K562 (cell line): ENCODE results near the gene PLAC9. TPM values are rescaled to one million over a fixed set of nuclear protein-coding genes. Genes with fewer than 3 reads are reported as not detected.

Experiments used
- ATAC-seq: fragments of 200-7000 bp; cut with Tn5 transposase; 3 replicates; pipeline ENCODE4 v1.9.1; 2020; ENCODE audit warnings: moderate library complexity
- BruUV-seq: library from RNA; stranded (reverse); fragments of 400-500 nt; replicated peaks from 2 replicates; lab custom pipeline; 2021; lab: Mats Ljungman, UMichigan
- CTCF ChIA-PET: fragments of 300-600 bp; formaldehyde crosslinking; extraction: SDS; loops from one replicate; lab custom pipeline; 2021; ENCODE audit warnings: low intra/inter-chr PET ratio; lab: Yijun Ruan, JAX
- POLR2A ChIA-PET: fragments of 300-600, 350-650 bp; sonication (Branson Sonifier 250); formaldehyde crosslinking; extraction: SDS; loops from one replicate; lab custom pipeline; 2021; ENCODE audit warnings: antibody characterized with exemption, inconsistent platforms; lab: Yijun Ruan, JAX
- DNase-seq, 4 experiments: peaks; one replicate each; pipeline versions ENCODE4 v3.0.0 to v3.0.0-alpha.2; 2011 to 2018; ENCODE audit warnings: low spot score in 3 of 4, mixed read lengths in 3 of 4; ENCODE audit errors: extremely low read depth in 1 of 4
- FAIRE-seq: peaks from 2 replicates; lab custom pipeline; 2011; peaks lifted over from hg19 to GRCh38; lab: Jason Lieb, UNC
- H2AFZ ChIP-seq: 2 replicates; pipeline ENCODE4 v1.6.0; 2011; ENCODE audit warnings: low read depth, low read length, control low read depth, inconsistent platforms
- H3K27ac ChIP-seq: fragments of 200-600 bp; 3 replicates; pipeline ENCODE4 v1.8.0; 2011; ENCODE audit warnings: low read depth, mild to moderate bottlenecking, control low read depth, inconsistent platforms, low read length, moderate library complexity, mixed read lengths; ENCODE audit errors: extremely low read depth
- H3K27me3 ChIP-seq, 2 experiments: fragments of 300-600 bp in 1 of 2; 2 replicates in 1 of 2; 3 replicates in 1 of 2; pipeline versions ENCODE4 v1.6.0 to v1.8.0; 2011; ENCODE audit warnings: inconsistent platforms in 2 of 2, low read length in 2 of 2, mild to moderate bottlenecking in 1 of 2, mixed read lengths in 1 of 2, moderate library complexity in 1 of 2; ENCODE audit not compliant: control insufficient read depth in 2 of 2, insufficient read depth in 2 of 2
- H3K36me3 ChIP-seq: fragments of 300-600 bp; 3 replicates; pipeline ENCODE4 v1.8.0; 2011; ENCODE audit warnings: mild to moderate bottlenecking, low read length, inconsistent platforms; ENCODE audit not compliant: control insufficient read depth, insufficient read depth
- H3K4me1 ChIP-seq, 2 experiments: fragments of 200-600 bp in 1 of 2; replicated peaks in 1 of 2; 2 replicates in 1 of 2; 3 replicates in 1 of 2; pipeline versions ENCODE4 v1.5.1 to v1.8.0; 2011; ENCODE audit warnings: inconsistent platforms in 2 of 2, low read length in 2 of 2, mild to moderate bottlenecking in 1 of 2, mixed read lengths in 1 of 2, moderate library complexity in 1 of 2; ENCODE audit not compliant: control insufficient read depth in 2 of 2, insufficient read depth in 2 of 2
- H3K4me2 ChIP-seq: 2 replicates; pipeline ENCODE4 v1.6.1; 2011; ENCODE audit warnings: low read length, control low read depth, inconsistent platforms, mixed read lengths; ENCODE audit not compliant: insufficient read depth
- H3K4me3 ChIP-seq: fragments of 200-600 bp; sonication (generic), shearing (Covaris generic); 2 replicates; pipeline ENCODE4 v1.5.1; 2016; ENCODE audit warnings: control low read depth, inconsistent platforms
- H3K79me2 ChIP-seq: fragments of 200-600 bp; 3 replicates; pipeline ENCODE4 v1.8.0; 2011; ENCODE audit warnings: low read length, inconsistent platforms; ENCODE audit not compliant: control insufficient read depth, insufficient read depth
- H3K9ac ChIP-seq, 2 experiments: 2 replicates each; pipeline versions ENCODE4 v1.6.0 to v1.6.1; 2011; ENCODE audit warnings: low read depth in 2 of 2, low read length in 2 of 2, control low read depth in 1 of 2, inconsistent platforms in 1 of 2, mild to moderate bottlenecking in 1 of 2, mixed read lengths in 1 of 2; ENCODE audit not compliant: insufficient read depth in 1 of 2
- H3K9me1 ChIP-seq: one replicate; pipeline ENCODE4 v1.6.0; 2011; ENCODE audit warnings: inconsistent platforms, mild to moderate bottlenecking, low read length, moderate library complexity; ENCODE audit not compliant: control insufficient read depth, insufficient read depth
- H3K9me3 ChIP-seq: replicated peaks from 2 replicates; pipeline ENCODE4 v1.5.1; 2011; ENCODE audit warnings: low read depth, low read length, inconsistent platforms; ENCODE audit not compliant: control insufficient read depth, insufficient read depth
- H4K20me1 ChIP-seq: replicated peaks from 2 replicates; pipeline ENCODE4 v1.6.1; 2011; ENCODE audit warnings: low read length, inconsistent platforms, mixed read lengths; ENCODE audit not compliant: control insufficient read depth, insufficient read depth
- AFF4 ChIP-seq: sonication (generic); formaldehyde crosslinking; IDR thresholded peaks from 2 replicates; pipeline ENCODE4 v1.8.0; 2023; ENCODE audit warnings: mild to moderate bottlenecking, missing genetic modification reagents
- FOXK2 ChIP-seq, 2 experiments: fragments of 450-650 bp; IDR thresholded peaks in 1 of 2; conservative IDR thresholded peaks in 1 of 2; 2 replicates each; pipeline ENCODE4 v1.6.1; 2016; ENCODE audit warnings: low read depth in 2 of 2, mild to moderate bottlenecking in 1 of 2
- KDM1A ChIP-seq, 2 experiments: fragments of 450-650 bp; IDR thresholded peaks; 2 replicates each; pipeline ENCODE4 v1.6.1; 2016; ENCODE audit warnings: mild to moderate bottlenecking in 2 of 2
- NR0B1 ChIP-seq: fragments of 450-650 bp; IDR thresholded peaks from one replicate; pipeline ENCODE4 v1.6.1; 2018; ENCODE audit warnings: mild to moderate bottlenecking, moderate library complexity; ENCODE audit not compliant: partially characterized antibody
- PHF21A ChIP-seq: fragments of 450-650 bp; IDR thresholded peaks from 2 replicates; pipeline ENCODE4 v1.6.1; 2017; ENCODE audit warnings: low read depth, borderline replicate concordance
- PKNOX1 ChIP-seq: fragments of 450-650 bp; IDR thresholded peaks from 2 replicates; pipeline ENCODE4 v1.6.1; 2016
- TCF7L2 ChIP-seq: fragments of 150-350 bp; IDR thresholded peaks from 2 replicates; pipeline ENCODE4 v1.6.1; 2016; ENCODE audit warnings: low read depth, mild to moderate bottlenecking, low read length, moderate library complexity
- TFE3 ChIP-seq: fragments of 450-650 bp; formaldehyde crosslinking; IDR thresholded peaks from 2 replicates; pipeline ENCODE4 v1.4.0; 2020; ENCODE audit warnings: mild to moderate bottlenecking, mixed read lengths
- ZBTB17 ChIP-seq: fragments of 450-650 bp; formaldehyde crosslinking; IDR thresholded peaks from 2 replicates; pipeline ENCODE4 v1.4.0; 2020; ENCODE audit warnings: mild to moderate bottlenecking
- ZNF79 ChIP-seq: fragments of 250-450 bp; sonication (Bioruptor Pico); IDR thresholded peaks from 2 replicates; pipeline ENCODE4 v1.4.0; 2020; ENCODE audit warnings: low read depth, mild to moderate bottlenecking, moderate library complexity
- ZNF830 ChIP-seq: fragments of 250-450 bp; sonication (Bioruptor Pico); IDR thresholded peaks from 2 replicates; pipeline ENCODE4 v1.5.0; 2021; ENCODE audit warnings: mild to moderate bottlenecking
- WGBS: fragments of 100-300 bp; shearing (Covaris generic); methylation state at CpG from one replicate; pipeline ENCODE4 v1.1.6; 2016; ENCODE audit warnings: low coverage, mixed read lengths; ENCODE audit not compliant: insufficient coverage; ENCODE audit errors: missing lambda C conversion rate; 5-methylcytosine and 5-hydroxymethylcytosine counted together
- in situ Hi-C: fragments of 300-500 bp; cut with MboI; formaldehyde crosslinking; loops from 4 replicates; pipeline ENCODE4 v1.15.0; 2018; ENCODE audit warnings: inconsistent platforms, mixed read lengths
- intact Hi-C: fragments of 100-400 bp; cut with micrococcal nuclease; formaldehyde crosslinking; loops from 2 replicates; pipeline ENCODE4 v1.14.2; 2022
- polyA plus RNA-seq, 8 experiments: library from polyadenylated mRNA; depleted of rRNA in 4 of 8; stranded (reverse) in 5 of 8; unstranded in 3 of 8; fragments of >200 nt; fragmentation: Nextera tagmentation in 2 of 8; fragmentation: Illumina TruSeq in 1 of 8; extraction: Ambion mirVana in 2 of 8; extraction: Trizol in 1 of 8; gene quantifications; 2 replicates each; pipeline versions ENCODE4 v1.2.1 to v1.2.3, GENCODE V29; 2011 to 2014; ENCODE audit warnings: inconsistent platforms in 1 of 8, missing spikeins in 1 of 8
- total RNA-seq, 7 experiments: library from RNA; depleted of rRNA in 6 of 7; stranded (reverse); fragments of >200 nt in 6 of 7; fragmentation: Illumina TruSeq in 2 of 7; extraction: Trizol in 2 of 7; gene quantifications; 2 replicates each; pipeline versions ENCODE4 v1.2.1 to v1.2.3, GENCODE V29; 2011 to 2021; ENCODE audit warnings: low replicate concordance in 1 of 7

PLAC9 gene
- total and polyA plus RNA-seq, 9 of the 15 experiments (the other 6 are each of a cell fraction or from before 2014, with no cell fraction given), result not detected

GRCh38 chr10:80187465-80188409, 55.2 kb downstream of the PLAC9 start:
- DNase-seq (peak; percentile 57 to 81 (median 66)), FAIRE-seq (peak; percentile 94), ATAC-seq (peak; percentile 88)
- Histone ChIP-seq H3K9ac (peak overlapping the region in 1 of 2 experiments; percentile 59; a peak in 2 of 4 replicates), H3K79me2 (peaks cover 95% of the 10 kb centered on the region), H3K9me3 (peaks cover 1% of the 10 kb centered on the region), H4K20me1 (peaks cover 14% of the 10 kb centered on the region), H3K27ac (peak overlapping the region; percentile 64; the same call in 2 of the 3 replicates), H3K9me1 (no peaks in the 10 kb centered on the region), H3K4me3 (peak overlapping the region; percentile 4; the same call in 1 of the 2 replicates), H2AFZ (0 out of 2 replicates have a peak overlapping the region, but pooled peaks have one; percentile 2), H3K36me3 (peaks cover 26% of the 10 kb centered on the region; the same call in 2 of the 3 replicates), H3K27me3 (no peaks in the 10 kb centered on the region), H3K4me2 (peak overlapping the region; percentile 68), H3K4me1 (peaks cover 31 to 37% of the 10 kb centered on the region in 2 experiments)
- 60% methylated on average over 16 of the region's 16 CpGs for WGBS
- BruUV-seq, result no TSS peak
- POLR2A ChIA-PET, result interaction anchor here (0.5 to 2.8 kb wide), 11 partner anchors 9 to 1214 kb away, joined by 3 to 26 read pairs (median 6); no protein-coding TSS in a partner anchor
- CTCF ChIA-PET, result interaction anchor here (0.6 kb wide), 1 partner anchor 74 kb away, joined by 7 read pairs; no protein-coding TSS in a partner anchor
- intact Hi-C loops (loop anchor here (1.0 kb wide), 1 partner anchor 16 kb away; no protein-coding TSS in a partner anchor), in situ Hi-C loops (no loop called here)
- TF ChIP-seq TFE3 (CRISPR knock-in tag), result peak; percentile 37
- peak; percentile 76 for TF ChIP-seq ZBTB17
- peak; percentile 69 to 86 for TF ChIP-seq KDM1A (IDR thresholded peaks at IDR 0.05)
- TF ChIP-seq NR0B1, result no peak
- TF ChIP-seq PKNOX1, result peak; percentile 46
- no peak for TF ChIP-seq AFF4
- 0 out of 2 replicates have a peak, but pooled peaks have one; percentile 8 for TF ChIP-seq ZNF79 (CRISPR knock-in tag)
- no peak for TF ChIP-seq TCF7L2
- no peak for TF ChIP-seq PHF21A
- TF ChIP-seq ZNF830 (CRISPR knock-in tag), result no peak
- TF ChIP-seq FOXK2 (conservative IDR thresholded peaks at IDR 0.05 in 1 of 2, IDR thresholded peaks at IDR 0.05 in 1 of 2; ENCODE audit: low read depth in 2 of 2), result peak; percentile 69 to 74; a peak in 3 of 4 replicates
